NCI-H1417 (cell line): ENCODE measurements around the gene ELAPOR1.

ENCODE experiments used
- DNase-seq, 3 experiments: peaks; one replicate each; lab custom pipeline; 2025; lab: John Stamatoyannopoulos, UW

The ELAPOR1 gene

GRCh38 chr1:109096120-109096519 is 17.8 kb upstream of the ELAPOR1 start:
- DNase-seq = no peak

- peak; percentile 96 to 99 (median 97) for DNase-seq
Observed at GRCh38 chr1:109099938-109100773, 13.8 kb upstream of the ELAPOR1 start.

- no peak for DNase-seq
Observed at GRCh38 chr1:109104364-109105151, 9.4 kb upstream of the ELAPOR1 start.

- no peak for DNase-seq
Observed at GRCh38 chr1:109105881-109106280, 8.0 kb upstream of the ELAPOR1 start.

GRCh38 chr1:109107785-109108184 is 6.1 kb upstream of the ELAPOR1 start:
- no peak for DNase-seq

- no peak for DNase-seq
Observed at GRCh38 chr1:109109906-109110305, 4.0 kb upstream of the ELAPOR1 start.

GRCh38 chr1:109111386-109112055 is 2.4 kb upstream of the ELAPOR1 start:
- DNase-seq = no peak

- peak in 2 of 3 experiments; percentile 38 to 72 for DNase-seq
Observed at GRCh38 chr1:109112056-109112651, 1.8 kb upstream of the ELAPOR1 start.

- peak; percentile 93 to 97 (median 93) for DNase-seq
Observed at GRCh38 chr1:109112652-109113285, 1.1 kb upstream of the ELAPOR1 start.

GRCh38 chr1:109114342-109114674 is 393 bp downstream of the ELAPOR1 start:
- DNase-seq = peak in 1 of 3 experiments; percentile 78

GRCh38 chr1:109115685-109116084 is 1.8 kb downstream of the ELAPOR1 start:
- DNase-seq = no peak

GRCh38 chr1:109116286-109116685 is 2.4 kb downstream of the ELAPOR1 start:
- DNase-seq = peak in 2 of 3 experiments; percentile 69 to 92

- no peak for DNase-seq
Observed at GRCh38 chr1:109118089-109118488, 4.2 kb downstream of the ELAPOR1 start.

GRCh38 chr1:109120356-109120755 is 6.4 kb downstream of the ELAPOR1 start:
- no peak for DNase-seq

- DNase-seq = no peak
Observed at GRCh38 chr1:109131059-109131458, 17.1 kb downstream of the ELAPOR1 start.

- no peak for DNase-seq
Observed at GRCh38 chr1:109131800-109132199, 17.9 kb downstream of the ELAPOR1 start.

GRCh38 chr1:109133002-109133706 is 19.2 kb downstream of the ELAPOR1 start:
- peak in 1 of 3 experiments; percentile 27 for DNase-seq

- no peak for DNase-seq
Observed at GRCh38 chr1:109133815-109134214, 19.9 kb downstream of the ELAPOR1 start.

- DNase-seq = peak in 2 of 3 experiments; percentile 20 to 29
Observed at GRCh38 chr1:109134423-109134822, 20.5 kb downstream of the ELAPOR1 start.

- no peak for DNase-seq
Observed at GRCh38 chr1:109135940-109136339, 22.0 kb downstream of the ELAPOR1 start.

GRCh38 chr1:109136766-109137165 is 22.9 kb downstream of the ELAPOR1 start:
- no peak for DNase-seq
